WTC11 (cell line): ENCODE results near the gene SPATC1L. TPM values are rescaled to one million over a fixed set of nuclear protein-coding genes. Genes with fewer than 3 reads are reported as not detected.

ENCODE experiments used
- ATAC-seq: fragments of 200-7000 bp; cut with Tn5 transposase; 2 replicates; pipeline ENCODE4 v1.10.0; 2021; ENCODE audit warnings: mild to moderate bottlenecking, moderate library complexity
- CTCF ChIA-PET: fragments of 300-600 bp; sonication (Branson Sonifier 250); formaldehyde crosslinking; loops from one replicate; lab custom pipeline; 2021; ENCODE audit warnings: antibody characterized with exemption; lab: Charles Lee
- POLR2A ChIA-PET: fragments of 350-600 bp; sonication (Branson Sonifier 250); formaldehyde crosslinking; loops from one replicate; lab custom pipeline; 2021; ENCODE audit warnings: antibody characterized with exemption; lab: Charles Lee
- DNase-seq: peaks from one replicate; pipeline ENCODE4 v3.0.0; 2021; ENCODE audit warnings: low spot score
- H3K27ac Mint-ChIP-seq: 2 replicates; pipeline ENCODE4 v1.8.0; 2021; ENCODE audit warnings: mixed read lengths
- H3K27me3 Mint-ChIP-seq: 2 replicates; pipeline ENCODE4 v1.8.0; 2021; ENCODE audit warnings: low read depth, mild to moderate bottlenecking, moderate library complexity, mixed read lengths
- H3K36me3 Mint-ChIP-seq: 2 replicates; pipeline ENCODE4 v1.8.0; 2021; ENCODE audit warnings: mixed read lengths
- H3K4me1 Mint-ChIP-seq: 2 replicates; pipeline ENCODE4 v1.8.0; 2022; ENCODE audit warnings: mixed read lengths
- H3K4me3 Mint-ChIP-seq: 2 replicates; pipeline ENCODE4 v1.8.0; 2021; ENCODE audit warnings: mild to moderate bottlenecking, moderate library complexity, mixed read lengths
- H3K9me3 Mint-ChIP-seq: 2 replicates; pipeline ENCODE4 v1.8.0; 2021; ENCODE audit warnings: mixed read lengths
- ARID4B ChIP-seq: sonication (generic); formaldehyde crosslinking; IDR thresholded peaks from 2 replicates; pipeline ENCODE4 v1.8.0; 2023; ENCODE audit warnings: missing genetic modification reagents, mild to moderate bottlenecking, borderline replicate concordance
- ATF3 ChIP-seq: sonication (generic); formaldehyde crosslinking; conservative IDR thresholded peaks from 2 replicates; pipeline ENCODE4 v1.8.1; 2022; ENCODE audit warnings: mild to moderate bottlenecking, missing genetic modification reagents
- CDX4 ChIP-seq: fragments of 250-450 bp; sonication (Bioruptor Pico); IDR thresholded peaks from 2 replicates; pipeline ENCODE4 v1.9.0; 2021; ENCODE audit warnings: moderate library complexity, mild to moderate bottlenecking, inconsistent platforms, borderline replicate concordance
- CREM ChIP-seq: sonication (generic); formaldehyde crosslinking; IDR thresholded peaks from 2 replicates; pipeline ENCODE4 v1.8.1; 2022; ENCODE audit warnings: mild to moderate bottlenecking, missing genetic modification reagents, moderate library complexity
- ELF4 ChIP-seq: sonication (generic); formaldehyde crosslinking; IDR thresholded peaks from 2 replicates; pipeline ENCODE4 v1.8.1; 2022; ENCODE audit warnings: low read depth, mild to moderate bottlenecking, moderate library complexity, missing genetic modification reagents
- ERG ChIP-seq: fragments of 250-450 bp; sonication (Bioruptor Pico); IDR thresholded peaks from 2 replicates; pipeline ENCODE4 v1.8.0; 2021; ENCODE audit warnings: mild to moderate bottlenecking
- ETV6 ChIP-seq: sonication (generic); formaldehyde crosslinking; IDR thresholded peaks from 2 replicates; pipeline ENCODE4 v1.8.1; 2022; ENCODE audit warnings: mild to moderate bottlenecking, missing genetic modification reagents
- GABPB1 ChIP-seq: sonication (generic); formaldehyde crosslinking; IDR thresholded peaks from 2 replicates; pipeline ENCODE4 v1.8.1; 2023; ENCODE audit warnings: mild to moderate bottlenecking, missing genetic modification reagents
- KAT7 ChIP-seq: sonication (generic); formaldehyde crosslinking; IDR thresholded peaks from 2 replicates; pipeline ENCODE4 v1.8.1; 2023; ENCODE audit warnings: missing genetic modification reagents, mild to moderate bottlenecking, borderline replicate concordance
- MAX ChIP-seq: sonication (generic); formaldehyde crosslinking; IDR thresholded peaks from 2 replicates; pipeline ENCODE4 v1.8.0; 2022; ENCODE audit warnings: mild to moderate bottlenecking, missing genetic modification reagents
- MYBL2 ChIP-seq: sonication (generic); formaldehyde crosslinking; IDR thresholded peaks from 2 replicates; pipeline ENCODE4 v1.8.1; 2023; ENCODE audit warnings: mild to moderate bottlenecking, moderate library complexity, missing genetic modification reagents
- NFE2L1 ChIP-seq: sonication (generic); formaldehyde crosslinking; IDR thresholded peaks from 2 replicates; pipeline ENCODE4 v1.8.1; 2023; ENCODE audit warnings: missing genetic modification reagents
- OVOL2 ChIP-seq: fragments of 250-450 bp; sonication (Bioruptor Pico); IDR thresholded peaks from 2 replicates; pipeline ENCODE4 v1.9.0; 2021; ENCODE audit warnings: mild to moderate bottlenecking, borderline replicate concordance
- PREB ChIP-seq: sonication (generic); formaldehyde crosslinking; IDR thresholded peaks from 2 replicates; pipeline ENCODE4 v1.8.1; 2022; ENCODE audit warnings: mild to moderate bottlenecking, missing genetic modification reagents, moderate library complexity, borderline replicate concordance
- SMAD4 ChIP-seq: sonication (generic); formaldehyde crosslinking; IDR thresholded peaks from 2 replicates; pipeline ENCODE4 v1.8.0; 2022; ENCODE audit warnings: mild to moderate bottlenecking, missing genetic modification reagents
- TEAD1 ChIP-seq: sonication (generic); formaldehyde crosslinking; IDR thresholded peaks from 2 replicates; pipeline ENCODE4 v1.8.0; 2022; ENCODE audit warnings: mild to moderate bottlenecking, missing genetic modification reagents
- TEAD4 ChIP-seq: sonication (generic); formaldehyde crosslinking; IDR thresholded peaks from 2 replicates; pipeline ENCODE4 v1.8.0; 2022; ENCODE audit warnings: mild to moderate bottlenecking, missing genetic modification reagents
- TP53 ChIP-seq: sonication (generic); formaldehyde crosslinking; IDR thresholded peaks from 2 replicates; pipeline ENCODE4 v1.8.1; 2023; ENCODE audit warnings: mild to moderate bottlenecking, missing genetic modification reagents
- ZMAT4 ChIP-seq: fragments of 250-450 bp; sonication (Bioruptor Pico); IDR thresholded peaks from 2 replicates; pipeline ENCODE4 v1.9.0; 2021; ENCODE audit warnings: mild to moderate bottlenecking
- ZNF317 ChIP-seq: sonication (generic); formaldehyde crosslinking; IDR thresholded peaks from 2 replicates; pipeline ENCODE4 v1.8.1; 2023; ENCODE audit warnings: low read depth, mild to moderate bottlenecking, moderate library complexity, missing genetic modification reagents, borderline replicate concordance
- total RNA-seq: library from RNA; stranded (reverse); gene quantifications from 3 replicates; pipeline ENCODE4 v1.2.3, GENCODE V29; 2021

SPATC1L gene
- total RNA-seq, 1 experiment from 2014 or later: 61.7 TPM

- TF ChIP-seq ARID4B (CRISPR knock-in tag): no peak
- no peak for TF ChIP-seq TP53 (CRISPR knock-in tag)
- no peak for TF ChIP-seq ATF3 (CRISPR knock-in tag)
- no peak for TF ChIP-seq TEAD1 (CRISPR knock-in tag)
These were observed 39.0 kb upstream of the SPATC1L start (continued) for GRCh38 chr21:46223217-46223616.

- no peak for TF ChIP-seq SMAD4 (CRISPR knock-in tag)
- TF ChIP-seq ZMAT4 (CRISPR knock-in tag): no peak
- TF ChIP-seq GABPB1: no peak
- no peak for TF ChIP-seq CREM (CRISPR knock-in tag)
- no peak for TF ChIP-seq ZNF317 (CRISPR knock-in tag)
- TF ChIP-seq PREB (CRISPR knock-in tag): no peak
- no peak for TF ChIP-seq CDX4
- no peak for TF ChIP-seq ELF4 (CRISPR knock-in tag)
- no peak for TF ChIP-seq TEAD4 (CRISPR knock-in tag)
- peaks cover 14% of the 10 kb centered on the region for H3K9me3 Mint-ChIP-seq
- no peak for ATAC-seq
- ChIA-PET CTCF (no interaction called here), POLR2A (no interaction called here)
- no peak overlapping the region for H3K4me3 Mint-ChIP-seq
- DNase-seq: no peak
- H3K36me3 Mint-ChIP-seq: peaks cover 62% of the 10 kb centered on the region
- H3K4me1 Mint-ChIP-seq: peaks cover 12% of the 10 kb centered on the region
- H3K27me3 Mint-ChIP-seq: no peaks in the 10 kb centered on the region
- H3K27ac Mint-ChIP-seq: 0 out of 2 replicates have a peak overlapping the region, but pooled peaks have one; percentile 46
These were observed 38.3 kb upstream of the SPATC1L start for GRCh38 chr21:46222436-46223116.

- H3K4me3 Mint-ChIP-seq: no peak overlapping the region
- H3K27me3 Mint-ChIP-seq: no peaks in the 10 kb centered on the region
- peaks cover 14% of the 10 kb centered on the region for H3K9me3 Mint-ChIP-seq
- H3K36me3 Mint-ChIP-seq: peaks cover 54% of the 10 kb centered on the region
- DNase-seq: no peak
- TF ChIP-seq MAX (CRISPR knock-in tag) (no peak), ERG (CRISPR knock-in tag) (no peak), ETV6 (no peak), NFE2L1 (CRISPR knock-in tag) (no peak), KAT7 (no peak), MYBL2 (CRISPR knock-in tag) (no peak), OVOL2 (no peak)
- TF ChIP-seq, all 79 proteins: peak for 0
- H3K27ac Mint-ChIP-seq: peak overlapping the region; percentile 19; the same call in 1 of the 2 replicates
- POLR2A ChIA-PET: no interaction called here
- H3K4me1 Mint-ChIP-seq: peaks cover 5% of the 10 kb centered on the region
- ATAC-seq: no peak
- CTCF ChIA-PET: no interaction called here
These were observed 37.6 kb upstream of the SPATC1L start for GRCh38 chr21:46221664-46222435.
